SK-N-MC (cell line): Measurements from ENCODE around the gene NDRG2.

Experiments
- EZH2 ChIP-seq: fragments of 200-600 bp; sonication (generic); IDR thresholded peaks from one replicate; pipeline ENCODE4 v1.6.1; 2017; ENCODE audit warnings: antibody characterized with exemption
- FOXP2 ChIP-seq: optimal IDR thresholded peaks from 2 replicates; pipeline ENCODE3; 2011; ENCODE audit warnings: mild to moderate bottlenecking, moderate library complexity; ENCODE audit not compliant: insufficient read depth; ENCODE audit errors: extremely low read length, control extremely low read depth

DNA sequence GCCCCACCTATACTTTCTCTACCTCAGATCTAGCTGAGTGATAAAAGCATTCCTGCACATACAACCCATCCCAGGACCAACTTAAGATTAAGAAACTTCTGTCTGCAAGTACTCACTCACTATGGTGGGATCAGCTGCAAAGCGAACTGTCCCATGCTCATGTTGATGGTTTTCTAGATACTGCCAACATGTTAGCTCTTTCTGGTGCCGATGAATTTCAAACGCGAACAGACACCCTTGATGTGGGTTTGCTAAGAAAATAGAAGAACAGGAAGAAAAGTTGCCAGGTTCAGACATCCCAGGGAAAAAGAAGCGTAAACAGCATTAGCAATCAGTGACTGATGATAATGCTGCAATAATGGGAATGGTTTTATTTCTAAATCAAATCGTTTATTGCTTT, 27.3 kb downstream of the NDRG2 start:
- TF ChIP-seq FOXP2 (no peak), EZH2 (no peak)
